Lower leg skin (tissue), 4 donors: ENCODE results near the gene IFNL4. TPM values are rescaled to one million over a fixed set of nuclear protein-coding genes. Genes with fewer than 3 reads are reported as not detected.

Experiments used
- DNase-seq, 2 donors: peaks; one replicate each; pipeline ENCODE4 v3.0.0-alpha.2; 2019; ENCODE audit warnings: low spot score in 2 of 2
- H3K4me3 ChIP-seq: fragments of 200-600 bp; sonication (generic); 2 replicates; pipeline ENCODE4 v1.5.1; 2017; ENCODE audit warnings: mild to moderate bottlenecking, low read depth; ENCODE audit not compliant: poor library complexity, severe bottlenecking
- POLR2A ChIP-seq, 2 donors: fragments of 450-650 bp; IDR thresholded peaks; one replicate each; pipeline ENCODE4 v1.6.1; 2016 to 2017; ENCODE audit warnings: antibody characterized with exemption in 2 of 2, mild to moderate bottlenecking in 1 of 2, moderate library complexity in 1 of 2
- WGBS, 2 donors: methylation state at CpG; one replicate each; pipeline ENCODE4 v1.1.5; 2018; 5-methylcytosine and 5-hydroxymethylcytosine counted together
- intact Hi-C: fragments of 100-400 bp; cut with DNase I; formaldehyde crosslinking; loops from one replicate; pipeline ENCODE4 v1.15.0; 2023; ENCODE audit warnings: low total_unique reads
- total RNA-seq, 4 donors: library from RNA; depleted of rRNA; stranded (reverse); fragments of >200 nt; gene quantifications; one replicate each; pipeline ENCODE4 v1.1.0, GENCODE V29; 2016
- TF ChIP-seq, protein P1 (sequence below), 3 donors: fragments of 450-650 bp; IDR thresholded peaks; one replicate each; pipeline ENCODE4 v1.5.1; 2016; ENCODE audit warnings: antibody characterized with exemption in 3 of 3, mild to moderate bottlenecking in 3 of 3, moderate library complexity in 2 of 3

IFNL4 gene
- total RNA-seq, 4 donors from 2014 or later, result not detected

DNA sequence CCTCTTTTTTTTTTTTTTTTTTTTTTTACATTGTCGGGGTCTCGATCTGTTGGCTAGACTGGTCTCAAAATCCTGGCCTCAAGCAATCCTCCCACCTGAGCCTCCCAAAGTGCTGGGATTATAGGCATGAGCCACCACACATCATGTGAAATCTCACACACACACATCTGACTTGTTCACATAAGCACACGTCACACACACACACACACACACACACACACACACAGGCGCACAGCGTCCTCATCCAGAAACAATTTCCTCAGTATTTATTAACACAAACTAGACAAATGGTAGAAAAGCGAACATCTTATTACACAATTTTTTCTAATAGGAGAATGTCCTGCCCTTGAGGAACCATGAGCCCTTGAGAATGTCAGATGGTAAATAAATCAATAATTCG, 39.5 kb downstream of the IFNL4 start:
- no peak for DNase-seq
- no peak overlapping the region for H3K4me3 ChIP-seq
- TF ChIP-seq POLR2A (IDR thresholded peaks at IDR 0.05), result no peak
- TF ChIP-seq, protein P1, sequence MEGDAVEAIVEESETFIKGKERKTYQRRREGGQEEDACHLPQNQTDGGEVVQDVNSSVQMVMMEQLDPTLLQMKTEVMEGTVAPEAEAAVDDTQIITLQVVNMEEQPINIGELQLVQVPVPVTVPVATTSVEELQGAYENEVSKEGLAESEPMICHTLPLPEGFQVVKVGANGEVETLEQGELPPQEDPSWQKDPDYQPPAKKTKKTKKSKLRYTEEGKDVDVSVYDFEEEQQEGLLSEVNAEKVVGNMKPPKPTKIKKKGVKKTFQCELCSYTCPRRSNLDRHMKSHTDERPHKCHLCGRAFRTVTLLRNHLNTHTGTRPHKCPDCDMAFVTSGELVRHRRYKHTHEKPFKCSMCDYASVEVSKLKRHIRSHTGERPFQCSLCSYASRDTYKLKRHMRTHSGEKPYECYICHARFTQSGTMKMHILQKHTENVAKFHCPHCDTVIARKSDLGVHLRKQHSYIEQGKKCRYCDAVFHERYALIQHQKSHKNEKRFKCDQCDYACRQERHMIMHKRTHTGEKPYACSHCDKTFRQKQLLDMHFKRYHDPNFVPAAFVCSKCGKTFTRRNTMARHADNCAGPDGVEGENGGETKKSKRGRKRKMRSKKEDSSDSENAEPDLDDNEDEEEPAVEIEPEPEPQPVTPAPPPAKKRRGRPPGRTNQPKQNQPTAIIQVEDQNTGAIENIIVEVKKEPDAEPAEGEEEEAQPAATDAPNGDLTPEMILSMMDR (IDR thresholded peaks at IDR 0.05), result no peak
- 77 to 80% methylated on average over 7 of the region's 7 CpGs for WGBS, 2 donors
- intact Hi-C loops, result no loop called here

DNA sequence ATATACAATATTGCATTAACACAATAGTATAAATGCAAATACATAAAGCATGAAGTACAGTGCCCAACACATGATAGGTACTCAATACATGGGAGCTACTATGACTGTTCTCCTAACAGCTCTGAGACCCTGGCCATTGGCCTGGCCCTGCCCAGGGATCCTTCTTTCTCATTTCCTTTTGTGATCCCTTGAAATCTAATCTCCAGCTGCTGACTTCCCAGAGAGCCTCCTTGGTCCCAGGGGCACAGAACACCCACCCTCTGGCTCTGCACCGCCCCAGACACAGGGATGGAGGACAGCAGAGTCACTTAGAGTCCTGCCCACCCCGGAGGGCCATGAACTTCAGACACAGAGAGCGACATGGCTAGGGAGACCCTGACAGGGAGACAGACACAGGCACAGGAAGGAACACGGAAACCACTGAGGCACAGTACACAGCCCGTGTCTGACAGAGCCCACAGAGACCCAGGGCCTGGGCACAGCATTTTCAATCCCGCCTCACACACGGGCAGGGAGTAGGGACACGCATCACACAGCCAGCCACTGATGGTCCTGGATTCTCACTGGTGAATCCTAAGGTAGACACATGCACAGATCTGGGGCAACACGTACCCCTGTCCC, 40.4 kb downstream of the IFNL4 start:
- TF ChIP-seq, protein P1 (IDR thresholded peaks at IDR 0.05), result no peak
- TF ChIP-seq POLR2A (IDR thresholded peaks at IDR 0.05), result no peak
- H3K4me3 ChIP-seq, result no peak overlapping the region
- DNase-seq, result no peak
- WGBS, 2 donors, result 71 to 78% methylated on average over 9 of the region's 9 CpGs
- intact Hi-C loops, result no loop called here

DNA sequence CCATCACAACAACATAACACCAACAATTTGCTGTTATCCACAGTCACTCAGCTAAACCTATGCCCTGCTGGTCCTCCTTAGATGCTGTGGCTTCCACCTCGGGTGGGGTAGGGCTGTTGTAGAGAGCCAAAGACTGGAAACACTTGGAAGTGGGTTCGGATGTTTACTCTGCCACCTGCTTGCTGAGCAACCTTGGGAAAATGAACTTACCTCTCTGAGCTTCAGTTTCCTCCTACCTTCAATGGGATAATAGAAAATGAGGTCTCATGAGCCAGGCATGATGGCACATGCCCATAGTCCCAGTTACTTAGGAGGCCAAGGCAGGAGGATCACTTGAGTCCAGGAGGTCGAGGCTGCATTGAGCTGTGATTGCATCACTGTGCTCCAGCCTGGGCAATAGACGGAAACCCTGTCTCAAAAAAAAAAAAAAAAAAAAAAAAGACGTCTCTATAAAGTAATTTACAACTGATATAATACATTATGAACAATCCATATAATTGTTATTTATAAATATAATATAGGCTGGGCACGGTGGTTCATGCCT, 41.3 kb downstream of the IFNL4 start:
- intact Hi-C loops, result no loop called here
- 69 to 78% methylated on average over 6 of the region's 6 CpGs for WGBS, 2 donors
- no peak for DNase-seq
- no peak overlapping the region for H3K4me3 ChIP-seq
- no peak for TF ChIP-seq POLR2A (IDR thresholded peaks at IDR 0.05)
- TF ChIP-seq, protein P1 (IDR thresholded peaks at IDR 0.05), result no peak

DNA sequence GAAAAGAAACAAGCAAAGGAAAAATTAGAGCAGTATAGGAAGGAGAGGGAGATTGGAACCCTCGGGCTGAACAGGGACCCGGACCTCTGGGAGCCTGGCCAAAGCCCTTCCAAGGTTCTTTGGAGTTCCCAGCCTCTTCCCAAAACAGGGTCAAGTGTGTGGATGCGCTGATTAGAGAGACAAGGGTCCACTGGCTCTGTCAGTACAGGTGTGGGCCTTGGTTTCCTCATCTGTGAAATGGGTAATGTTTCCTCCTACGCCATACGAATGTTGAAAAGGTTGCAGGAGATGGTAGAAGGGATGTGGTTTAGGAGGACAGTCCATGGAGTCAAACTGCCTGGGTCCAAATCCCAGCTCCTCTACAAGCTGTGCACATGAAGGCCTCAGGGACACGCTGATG, 42.5 kb downstream of the IFNL4 start:
- intact Hi-C loops, result no loop called here
- WGBS, 2 donors, result 81 to 88% methylated on average over 6 of the region's 6 CpGs
- TF ChIP-seq, protein P1 (IDR thresholded peaks at IDR 0.05), result no peak
- TF ChIP-seq POLR2A (IDR thresholded peaks at IDR 0.05), result no peak
- no peak overlapping the region for H3K4me3 ChIP-seq
- no peak for DNase-seq

DNA sequence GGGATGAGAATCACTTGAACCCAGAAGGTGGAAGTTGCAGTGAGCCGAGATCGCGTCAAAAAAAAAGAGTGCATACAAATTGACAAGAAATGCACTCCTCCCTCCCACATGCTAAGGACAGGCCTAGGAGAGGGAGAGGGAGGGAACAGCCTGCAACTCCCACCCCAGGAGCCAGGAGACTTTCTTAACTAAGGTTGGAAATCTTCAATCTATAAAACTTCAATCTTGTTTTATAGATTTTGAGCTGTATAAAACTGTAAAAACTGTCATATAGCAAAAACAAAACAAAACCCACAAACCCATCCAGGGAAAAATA, 43.2 kb downstream of the IFNL4 start:
- no peak for TF ChIP-seq POLR2A (IDR thresholded peaks at IDR 0.05)
- TF ChIP-seq, protein P1 (IDR thresholded peaks at IDR 0.05), result no peak
- H3K4me3 ChIP-seq, result no peak overlapping the region
- DNase-seq, result no peak
- WGBS, 2 donors, result 78 to 88% methylated on average over 3 of the region's 3 CpGs
- intact Hi-C loops, result no loop called here
